Mesenchymal stem cell (in vitro differentiated cells and primary cell): ENCODE results near the gene LDLRAD3.

Experiments
- DNase-seq: peaks from one replicate; pipeline ENCODE4 v3.0.0-alpha.2; 2013
- H2AFZ ChIP-seq: one replicate; pipeline ENCODE4 v1.6.1; 2013; ENCODE audit warnings: low read depth, mild to moderate bottlenecking, control low read depth, inconsistent platforms, low read length, moderate library complexity
- H2AK5ac ChIP-seq: 2 replicates; pipeline ENCODE4 v1.6.1; 2013; ENCODE audit warnings: low read length, moderate library complexity, mild to moderate bottlenecking, inconsistent platforms; ENCODE audit not compliant: severe bottlenecking
- H2BK120ac ChIP-seq: one replicate; pipeline ENCODE4 v1.6.1; 2013; ENCODE audit warnings: low read depth, mild to moderate bottlenecking, inconsistent platforms, low read length, moderate library complexity
- H2BK12ac ChIP-seq, 2 experiments: one replicate each; pipeline ENCODE4 v1.6.1; 2013; ENCODE audit warnings: inconsistent platforms in 2 of 2, low read length in 2 of 2, mild to moderate bottlenecking in 2 of 2, moderate library complexity in 2 of 2, control low read depth in 1 of 2
- H2BK15ac ChIP-seq: one replicate; pipeline ENCODE4 v1.6.1; 2013; ENCODE audit warnings: mild to moderate bottlenecking, low read depth, inconsistent platforms; ENCODE audit not compliant: poor library complexity, severe bottlenecking
- H2BK5ac ChIP-seq: 2 replicates; pipeline ENCODE4 v1.6.1; 2013; ENCODE audit warnings: low read depth, mild to moderate bottlenecking, low read length, control low read depth, inconsistent platforms; ENCODE audit not compliant: poor library complexity, severe bottlenecking
- H3K14ac ChIP-seq, 2 experiments: one replicate each; pipeline ENCODE4 v1.6.1; 2013; ENCODE audit warnings: inconsistent platforms in 2 of 2, low read length in 2 of 2, control low read depth in 1 of 2, mild to moderate bottlenecking in 1 of 2, moderate library complexity in 1 of 2
- H3K18ac ChIP-seq, 2 experiments: one replicate each; pipeline ENCODE4 v1.6.1; 2013; ENCODE audit warnings: inconsistent platforms in 2 of 2, low read length in 2 of 2, control low read depth in 1 of 2, low read depth in 1 of 2, mild to moderate bottlenecking in 1 of 2
- H3K23ac ChIP-seq, 2 experiments: one replicate each; pipeline ENCODE4 v1.6.1; 2013; ENCODE audit warnings: inconsistent platforms in 2 of 2, low read length in 2 of 2, mild to moderate bottlenecking in 2 of 2, moderate library complexity in 2 of 2, control low read depth in 1 of 2
- H3K27ac ChIP-seq: 2 replicates; pipeline ENCODE4 v1.5.1; 2013; ENCODE audit warnings: mild to moderate bottlenecking, moderate library complexity, low read length, control low read depth, inconsistent platforms; ENCODE audit not compliant: poor library complexity, severe bottlenecking
- H3K27me3 ChIP-seq, 2 experiments: 2 replicates each; pipeline versions ENCODE4 v1.6.1 to v1.7.0; 2013; ENCODE audit warnings: low read length in 2 of 2, mild to moderate bottlenecking in 2 of 2, moderate library complexity in 2 of 2, control low read depth in 1 of 2, inconsistent platforms in 1 of 2; ENCODE audit not compliant: control insufficient read depth in 1 of 2, insufficient read depth in 1 of 2
- H3K36me3 ChIP-seq, 2 experiments: 2 replicates each; pipeline versions ENCODE4 v1.6.1 to v1.7.0; 2013; ENCODE audit warnings: low read length in 2 of 2, control low read depth in 1 of 2, inconsistent platforms in 1 of 2, low read depth in 1 of 2, mild to moderate bottlenecking in 1 of 2; ENCODE audit not compliant: insufficient read depth in 2 of 2, control insufficient read depth in 1 of 2
- H3K4ac ChIP-seq, 2 experiments: one replicate each; pipeline ENCODE4 v1.6.1; 2013; ENCODE audit warnings: inconsistent platforms in 2 of 2, low read length in 2 of 2, mild to moderate bottlenecking in 2 of 2, moderate library complexity in 2 of 2, control low read depth in 1 of 2, low read depth in 1 of 2
- H3K4me1 ChIP-seq: 2 replicates; pipeline ENCODE4 v1.6.1; 2013; ENCODE audit warnings: low read depth, low read length, control low read depth; ENCODE audit not compliant: control insufficient read depth, insufficient read depth
- H3K4me2 ChIP-seq: 2 replicates; pipeline ENCODE4 v1.6.1; 2013; ENCODE audit warnings: low read length, mild to moderate bottlenecking, inconsistent platforms; ENCODE audit not compliant: poor library complexity, severe bottlenecking
- H3K4me3 ChIP-seq, 2 experiments: 2 replicates each; pipeline versions ENCODE4 v1.5.1 to v1.7.0; 2013; ENCODE audit warnings: low read length in 2 of 2, mild to moderate bottlenecking in 2 of 2, control low read depth in 1 of 2, low read depth in 1 of 2; ENCODE audit not compliant: insufficient read depth in 1 of 2
- H3K79me1 ChIP-seq: replicated peaks from 2 replicates; pipeline ENCODE4 v1.6.1; 2013; ENCODE audit warnings: mild to moderate bottlenecking, control low read depth, low read length, inconsistent platforms; ENCODE audit not compliant: poor library complexity, severe bottlenecking
- H3K9ac ChIP-seq: 2 replicates; pipeline ENCODE4 v1.7.0; 2013; ENCODE audit warnings: mild to moderate bottlenecking, low read length, moderate library complexity
- H3K9me3 ChIP-seq: 2 replicates; pipeline ENCODE4 v1.7.0; 2013; ENCODE audit warnings: mild to moderate bottlenecking, low read length; ENCODE audit not compliant: control insufficient read depth
- H4K8ac ChIP-seq: one replicate; pipeline ENCODE4 v1.6.1; 2013; ENCODE audit warnings: inconsistent platforms, mild to moderate bottlenecking, low read length, moderate library complexity
- H4K91ac ChIP-seq: one replicate; pipeline ENCODE4 v1.6.1; 2013; ENCODE audit warnings: mild to moderate bottlenecking, low read length, inconsistent platforms
- WGBS: methylation state at CpG from one replicate; pipeline ENCODE4 v1.1.7; 2013; ENCODE audit warnings: mixed read lengths; 5-methylcytosine and 5-hydroxymethylcytosine counted together

Gene LDLRAD3

GRCh38 chr11:36240801-36241200 lies 296.9 kb downstream of the LDLRAD3 start:
- Histone ChIP-seq H3K9ac (no peak overlapping the region), H3K4me1 (peaks cover 4% of the 10 kb centered on the region), H2BK12ac (no peak overlapping the region), H3K27ac (no peak overlapping the region), H3K14ac (no peak overlapping the region), H3K4ac (no peak overlapping the region), H2BK5ac (no peak overlapping the region), H4K8ac (no peak overlapping the region), H2AFZ (no peak overlapping the region), H3K79me1 (no peaks in the 10 kb centered on the region), H3K9me3 (peaks cover 5% of the 10 kb centered on the region), H2BK120ac (no peak overlapping the region), H3K36me3 (no peaks in the 10 kb centered on the region), H4K91ac (no peak overlapping the region), H2BK15ac (no peak overlapping the region), H3K4me3 (no peak overlapping the region), H3K27me3 (peaks cover 0 to 32% of the 10 kb centered on the region in 2 experiments), H2AK5ac (no peak overlapping the region), H3K4me2 (no peak overlapping the region), H3K18ac (no peak overlapping the region), H3K23ac (no peak overlapping the region)
- 98% methylated on average over 4 of the region's 4 CpGs for WGBS
- DNase-seq, result no peak

- WGBS, result 93% methylated on average over 1 of the region's 1 CpG
- peaks cover 0 to 32% of the 10 kb centered on the region in 2 experiments for H3K27me3 ChIP-seq
- no peak overlapping the region for H2BK12ac ChIP-seq
- no peaks in the 10 kb centered on the region for H3K79me1 ChIP-seq
- no peak overlapping the region for H2BK120ac ChIP-seq
- peaks cover 3% of the 10 kb centered on the region for H3K4me1 ChIP-seq
- H2BK5ac ChIP-seq, result no peak overlapping the region
- no peak overlapping the region for H3K23ac ChIP-seq
- H3K14ac ChIP-seq, result no peak overlapping the region
- no peak overlapping the region for H2AFZ ChIP-seq
- H4K8ac ChIP-seq, result no peak overlapping the region
- no peak overlapping the region for H3K9ac ChIP-seq
- no peak for DNase-seq
- H3K18ac ChIP-seq, result no peak overlapping the region
- no peak overlapping the region for H4K91ac ChIP-seq
- H3K4ac ChIP-seq, result no peak overlapping the region
- H3K4me2 ChIP-seq, result no peak overlapping the region
- H2BK15ac ChIP-seq, result no peak overlapping the region
- H3K36me3 ChIP-seq, result no peaks in the 10 kb centered on the region
- H3K4me3 ChIP-seq, result no peak overlapping the region
- no peak overlapping the region for H3K27ac ChIP-seq
- H3K9me3 ChIP-seq, result peaks cover 5% of the 10 kb centered on the region
- H2AK5ac ChIP-seq, result no peak overlapping the region
Observed at GRCh38 chr11:36241497-36241896, 297.6 kb downstream of the LDLRAD3 start.

GRCh38 chr11:36243641-36244040 lies 299.8 kb downstream of the LDLRAD3 start:
- Histone ChIP-seq H3K23ac (no peak overlapping the region), H3K14ac (no peak overlapping the region), H2BK15ac (no peak overlapping the region), H3K9ac (no peak overlapping the region), H3K4me2 (no peak overlapping the region), H2BK5ac (no peak overlapping the region), H3K36me3 (no peaks in the 10 kb centered on the region), H3K79me1 (no peaks in the 10 kb centered on the region), H2AFZ (no peak overlapping the region), H2BK12ac (no peak overlapping the region), H3K4me3 (no peak overlapping the region), H3K9me3 (peaks cover 5% of the 10 kb centered on the region), H3K18ac (no peak overlapping the region), H4K8ac (no peak overlapping the region), H4K91ac (no peak overlapping the region), H2BK120ac (no peak overlapping the region), H2AK5ac (no peak overlapping the region), H3K27me3 (peaks cover 0 to 29% of the 10 kb centered on the region in 2 experiments), H3K4ac (no peak overlapping the region), H3K4me1 (no peaks in the 10 kb centered on the region), H3K27ac (no peak overlapping the region)
- DNase-seq, result no peak
- 83% methylated on average over 1 of the region's 1 CpG for WGBS

- H4K8ac ChIP-seq, result no peak overlapping the region
- H4K91ac ChIP-seq, result no peak overlapping the region
- H2AK5ac ChIP-seq, result no peak overlapping the region
- no peak overlapping the region for H3K9ac ChIP-seq
- no peak overlapping the region for H3K4me2 ChIP-seq
- 100% methylated on average over 1 of the region's 3 CpGs for WGBS
- H2AFZ ChIP-seq, result no peak overlapping the region
- H3K27ac ChIP-seq, result no peak overlapping the region
- H3K18ac ChIP-seq, result no peak overlapping the region
- H3K23ac ChIP-seq, result no peak overlapping the region
- no peaks in the 10 kb centered on the region for H3K79me1 ChIP-seq
- no peak overlapping the region for H2BK120ac ChIP-seq
- H3K36me3 ChIP-seq, result no peaks in the 10 kb centered on the region
- H3K4ac ChIP-seq, result no peak overlapping the region
- no peak overlapping the region for H3K14ac ChIP-seq
- H3K4me1 ChIP-seq, result peaks cover 4% of the 10 kb centered on the region
- no peak for DNase-seq
- no peak overlapping the region for H3K4me3 ChIP-seq
- H3K9me3 ChIP-seq, result peaks cover 15% of the 10 kb centered on the region
- H2BK15ac ChIP-seq, result no peak overlapping the region
- no peak overlapping the region for H2BK12ac ChIP-seq
- H3K27me3 ChIP-seq, result peaks cover 0 to 18% of the 10 kb centered on the region in 2 experiments
- H2BK5ac ChIP-seq, result no peak overlapping the region
Observed at GRCh38 chr11:36247493-36247892, 303.6 kb downstream of the LDLRAD3 start.
